Thoracic aorta (tissue), 2 donors: ENCODE data around the gene CAMK1. TPM values are rescaled to one million over a fixed set of nuclear protein-coding genes. Genes with fewer than 3 reads are reported as not detected.

Experiments
- ATAC-seq: fragments of 150-250 bp; one replicate; pipeline ENCODE4 v1.8.0; 2017; ENCODE audit warnings: low read depth; ENCODE audit not compliant: insufficient number of reproducible peaks, low FRiP score
- DNase-seq: peaks from one replicate; pipeline ENCODE4 v3.0.0-alpha.2; 2020; ENCODE audit warnings: low spot score
- H3K27ac ChIP-seq, 2 donors: fragments of 200-600 bp; sonication (generic); 1 replicate in 1 of 2; 2 replicates in 1 of 2; pipeline ENCODE4 v1.5.1; 2016; ENCODE audit warnings: mild to moderate bottlenecking in 2 of 2, moderate library complexity in 2 of 2
- H3K27me3 ChIP-seq: fragments of 200-600 bp; sonication (generic); replicated peaks from 2 replicates; pipeline ENCODE4 v1.6.0; 2016; ENCODE audit warnings: mild to moderate bottlenecking; ENCODE audit not compliant: insufficient read depth
- H3K36me3 ChIP-seq: fragments of 200-600 bp; sonication (generic); one replicate; pipeline ENCODE4 v1.5.1; 2016
- H3K4me1 ChIP-seq, 2 donors: fragments of 200-600 bp; sonication (generic); 1 replicate in 1 of 2; 2 replicates in 1 of 2; pipeline versions ENCODE4 v1.5.1 to v1.6.0; 2016; ENCODE audit warnings: low read depth in 2 of 2, mild to moderate bottlenecking in 1 of 2; ENCODE audit not compliant: control insufficient read depth in 1 of 2
- H3K4me3 ChIP-seq: fragments of 200-600 bp; sonication (generic); 2 replicates; pipeline ENCODE4 v1.5.1; 2016; ENCODE audit warnings: mild to moderate bottlenecking
- H3K9me3 ChIP-seq: fragments of 200-600 bp; sonication (generic); 2 replicates; pipeline ENCODE4 v1.5.1; 2016
- total RNA-seq, 2 donors: library from RNA; depleted of rRNA; stranded (reverse); fragments of >200 nt; gene quantifications; one replicate each; pipeline versions ENCODE4 v1.1.0 to v1.2.3, GENCODE V29; 2016
- TF ChIP-seq, protein P1 (sequence below): fragments of 200-600 bp; sonication (generic); IDR thresholded peaks from one replicate; pipeline ENCODE4 v1.5.1; 2019; ENCODE audit warnings: antibody characterized with exemption

CAMK1 gene
- total RNA-seq, 2 donors from 2014 or later, result 50.9 to 69.7 TPM

DNA sequence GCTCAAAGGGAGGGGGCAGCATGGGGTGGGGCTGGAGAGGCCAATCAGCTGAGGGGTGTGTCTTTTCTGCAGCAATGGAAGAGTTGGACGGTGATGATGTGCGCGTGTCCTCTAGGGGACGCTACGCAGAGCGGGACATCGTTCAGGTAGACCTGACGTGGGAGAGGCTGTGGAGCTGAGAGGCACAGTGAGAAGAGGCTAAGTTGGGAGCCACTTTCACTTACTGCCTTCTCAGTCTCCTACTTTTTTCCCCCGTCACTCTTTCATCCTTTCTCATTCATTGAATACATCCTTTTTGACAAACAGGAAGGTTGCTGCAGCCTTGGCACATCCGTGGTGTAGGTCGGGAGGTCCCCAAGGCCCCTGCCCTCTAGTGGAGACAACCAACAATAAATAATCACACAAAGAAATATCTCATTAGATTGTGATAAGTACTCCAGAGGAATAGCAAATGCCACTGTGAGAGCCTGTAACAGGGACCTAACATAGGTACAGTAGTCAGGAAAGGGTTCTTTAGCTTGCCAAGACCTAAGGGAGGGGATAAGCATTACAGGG lies 42.6 kb downstream of the CAMK1 start:
- ATAC-seq (no peak), DNase-seq (no peak)
- H3K4me3 ChIP-seq, result no peak overlapping the region
- no peaks in the 10 kb centered on the region for H3K36me3 ChIP-seq
- H3K27ac ChIP-seq, result no peak overlapping the region
- H3K27me3 ChIP-seq, result no peaks in the 10 kb centered on the region
- no peaks in the 10 kb centered on the region for H3K9me3 ChIP-seq
- TF ChIP-seq, protein P1, sequence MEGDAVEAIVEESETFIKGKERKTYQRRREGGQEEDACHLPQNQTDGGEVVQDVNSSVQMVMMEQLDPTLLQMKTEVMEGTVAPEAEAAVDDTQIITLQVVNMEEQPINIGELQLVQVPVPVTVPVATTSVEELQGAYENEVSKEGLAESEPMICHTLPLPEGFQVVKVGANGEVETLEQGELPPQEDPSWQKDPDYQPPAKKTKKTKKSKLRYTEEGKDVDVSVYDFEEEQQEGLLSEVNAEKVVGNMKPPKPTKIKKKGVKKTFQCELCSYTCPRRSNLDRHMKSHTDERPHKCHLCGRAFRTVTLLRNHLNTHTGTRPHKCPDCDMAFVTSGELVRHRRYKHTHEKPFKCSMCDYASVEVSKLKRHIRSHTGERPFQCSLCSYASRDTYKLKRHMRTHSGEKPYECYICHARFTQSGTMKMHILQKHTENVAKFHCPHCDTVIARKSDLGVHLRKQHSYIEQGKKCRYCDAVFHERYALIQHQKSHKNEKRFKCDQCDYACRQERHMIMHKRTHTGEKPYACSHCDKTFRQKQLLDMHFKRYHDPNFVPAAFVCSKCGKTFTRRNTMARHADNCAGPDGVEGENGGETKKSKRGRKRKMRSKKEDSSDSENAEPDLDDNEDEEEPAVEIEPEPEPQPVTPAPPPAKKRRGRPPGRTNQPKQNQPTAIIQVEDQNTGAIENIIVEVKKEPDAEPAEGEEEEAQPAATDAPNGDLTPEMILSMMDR, result no peak
- peaks cover 0 to 5% of the 10 kb centered on the region in 2 donors for H3K4me1 ChIP-seq

- Histone ChIP-seq H3K4me3 (no peak overlapping the region), H3K9me3 (no peaks in the 10 kb centered on the region), H3K4me1 (peaks cover 0 to 5% of the 10 kb centered on the region in 2 donors), H3K27ac (no peak overlapping the region), H3K27me3 (no peaks in the 10 kb centered on the region), H3K36me3 (no peaks in the 10 kb centered on the region)
- no peak for ATAC-seq
- TF ChIP-seq, protein P1, result no peak
- no peak for DNase-seq
These were observed 43.8 kb downstream of the CAMK1 start for GRCh38 chr3:9725775-9726515.

DNA sequence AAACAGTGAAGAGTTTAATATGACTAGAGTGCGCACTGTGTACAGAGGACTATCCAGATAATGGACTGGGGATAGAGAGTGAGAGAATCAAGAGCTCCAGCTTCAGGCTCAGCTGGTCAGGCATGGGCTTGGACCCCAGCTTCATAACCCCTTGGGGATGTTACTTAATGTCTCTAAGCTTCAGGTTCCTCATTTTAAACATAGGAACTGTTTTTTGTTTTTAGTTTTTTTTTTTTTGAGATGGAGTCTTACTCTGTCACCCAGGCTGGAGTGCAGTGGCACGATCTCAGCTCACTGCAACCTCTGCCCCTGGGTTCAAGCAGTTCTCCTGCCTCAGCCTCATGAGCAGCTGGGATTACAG lies 48.1 kb downstream of the CAMK1 start:
- no peak overlapping the region for H3K27ac ChIP-seq
- H3K4me1 ChIP-seq, result no peaks in the 10 kb centered on the region
- no peak overlapping the region for H3K4me3 ChIP-seq
- DNase-seq (no peak), ATAC-seq (no peak)
- no peaks in the 10 kb centered on the region for H3K9me3 ChIP-seq
- TF ChIP-seq, protein P1, result no peak
- no peaks in the 10 kb centered on the region for H3K36me3 ChIP-seq
- H3K27me3 ChIP-seq, result no peaks in the 10 kb centered on the region

DNA sequence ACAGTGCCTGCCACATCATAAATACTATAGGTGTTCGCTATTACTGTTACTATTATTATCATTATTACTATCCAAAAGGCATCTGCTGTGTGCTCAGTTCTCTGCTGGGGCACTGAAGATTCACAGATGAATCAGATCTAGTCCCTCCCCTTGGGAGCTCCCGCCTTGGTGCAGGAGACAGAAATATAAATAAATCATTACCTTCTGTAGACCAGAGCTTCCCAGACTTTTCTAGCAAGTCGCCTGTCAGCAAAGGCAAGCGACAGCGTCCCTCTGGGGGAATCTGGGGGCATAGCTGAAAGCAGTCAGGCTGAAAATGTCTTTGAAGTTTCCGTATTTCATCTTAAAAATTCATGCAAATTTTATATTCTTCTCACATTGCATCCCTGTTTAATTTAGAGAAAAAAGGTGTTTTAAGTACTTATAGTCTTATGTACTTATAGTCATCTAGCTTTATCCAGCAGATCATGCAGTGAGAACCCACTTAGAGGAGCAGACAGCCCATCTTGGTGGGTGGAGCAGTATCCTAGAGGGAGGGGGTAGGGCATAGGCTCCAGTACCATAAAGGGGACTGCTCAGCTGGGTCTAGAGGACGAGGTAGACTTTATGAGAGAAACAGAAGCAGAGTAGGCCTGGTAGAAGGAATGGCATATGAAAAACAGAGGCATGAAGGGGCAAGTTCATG lies 48.6 kb downstream of the CAMK1 start:
- Histone ChIP-seq H3K4me3 (no peak overlapping the region), H3K27ac (no peak overlapping the region), H3K9me3 (no peaks in the 10 kb centered on the region), H3K27me3 (no peaks in the 10 kb centered on the region), H3K36me3 (no peaks in the 10 kb centered on the region), H3K4me1 (peaks cover under 1 to 4% of the 10 kb centered on the region in 2 donors)
- no peak for DNase-seq
- no peak for ATAC-seq
- TF ChIP-seq, protein P1, result no peak

DNA sequence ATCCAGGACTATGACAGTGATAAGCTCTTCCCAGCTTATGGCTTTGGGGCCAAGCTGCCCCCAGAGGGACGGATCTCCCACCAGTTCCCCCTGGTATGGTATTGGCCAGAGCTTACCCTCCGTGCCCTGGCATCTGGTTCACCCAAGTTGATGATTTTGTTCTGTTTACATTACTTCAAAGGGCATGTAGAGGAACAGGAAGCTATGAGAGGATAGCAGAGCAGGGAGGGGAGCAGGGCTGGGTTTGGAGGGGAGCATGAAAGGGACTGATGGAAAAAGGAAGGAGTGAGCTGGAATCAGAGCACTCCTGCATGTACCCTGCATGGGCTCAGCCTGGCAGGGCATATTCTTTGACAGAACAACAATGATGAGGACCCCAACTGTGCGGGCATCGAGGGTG lies 51.6 kb downstream of the CAMK1 start:
- H3K4me1 ChIP-seq, result peaks cover 3 to 10% of the 10 kb centered on the region in 2 donors
- H3K27me3 ChIP-seq, result no peaks in the 10 kb centered on the region
- H3K9me3 ChIP-seq, result no peaks in the 10 kb centered on the region
- DNase-seq (no peak), ATAC-seq (no peak)
- no peaks in the 10 kb centered on the region for H3K36me3 ChIP-seq
- no peak overlapping the region for H3K4me3 ChIP-seq
- TF ChIP-seq, protein P1, result no peak
- H3K27ac ChIP-seq, result no peak overlapping the region
